Ammon's horn (tissue), 1 donor: ENCODE measurements around the gene ST6GALNAC5.
"Not testable (repeated sequence)": the region's sequence is repeated elsewhere in the genome, so short reads cannot be mapped to it uniquely, and the experiment has no call there.

Experiments
- DNase-seq: peaks from one replicate; pipeline ENCODE4 v3.0.0-alpha.2; 2016; ENCODE audit warnings: low spot score

Gene ST6GALNAC5

GRCh38 chr1:76867342-76868130 lies at the start of gene ST6GALNAC5:
ST6GALNAC5 (plus strand) TSS chr1:76867480.
- DNase-seq = peak; percentile 62

- DNase-seq = no peak
These were observed 47.3 kb upstream of the ST6GALNAC5 start for GRCh38 chr1:76820028-76820427.

GRCh38 chr1:76822961-76823360 lies 44.3 kb upstream of the ST6GALNAC5 start:
- not testable (repeated sequence) for DNase-seq

GRCh38 chr1:76824106-76824505 lies 43.2 kb upstream of the ST6GALNAC5 start:
- no peak for DNase-seq

- DNase-seq = no peak
These were observed 41.0 kb upstream of the ST6GALNAC5 start for GRCh38 chr1:76826072-76826845.

GRCh38 chr1:76827066-76827465 lies 40.2 kb upstream of the ST6GALNAC5 start:
- no peak for DNase-seq

GRCh38 chr1:76830373-76830772 lies 36.9 kb upstream of the ST6GALNAC5 start:
- no peak for DNase-seq

GRCh38 chr1:76832521-76832920 lies 34.8 kb upstream of the ST6GALNAC5 start:
- DNase-seq = no peak

- no peak for DNase-seq
These were observed 34.1 kb upstream of the ST6GALNAC5 start for GRCh38 chr1:76833151-76833550.

GRCh38 chr1:76833856-76834255 lies 33.4 kb upstream of the ST6GALNAC5 start:
- no peak for DNase-seq

GRCh38 chr1:76835203-76835602 lies 32.1 kb upstream of the ST6GALNAC5 start:
- DNase-seq = no peak

GRCh38 chr1:76840278-76840677 lies 27.0 kb upstream of the ST6GALNAC5 start:
- no peak for DNase-seq

- DNase-seq = no peak
These were observed 25.8 kb upstream of the ST6GALNAC5 start for GRCh38 chr1:76841460-76841859.

- DNase-seq = no peak
These were observed 23.3 kb upstream of the ST6GALNAC5 start for GRCh38 chr1:76843821-76844464.

GRCh38 chr1:76854255-76854654 lies 13.0 kb upstream of the ST6GALNAC5 start:
- no peak for DNase-seq

- DNase-seq = no peak
These were observed 11.2 kb upstream of the ST6GALNAC5 start for GRCh38 chr1:76856104-76856503.

GRCh38 chr1:76857138-76857537 lies 10.1 kb upstream of the ST6GALNAC5 start:
- DNase-seq = no peak

- DNase-seq = no peak
These were observed 9.3 kb upstream of the ST6GALNAC5 start for GRCh38 chr1:76857973-76858372.

GRCh38 chr1:76861149-76861548 lies 6.1 kb upstream of the ST6GALNAC5 start:
- no peak for DNase-seq

- DNase-seq = no peak
These were observed 4.8 kb upstream of the ST6GALNAC5 start for GRCh38 chr1:76862447-76862846.

GRCh38 chr1:76864383-76864782 lies 2.9 kb upstream of the ST6GALNAC5 start:
- DNase-seq = no peak

- no peak for DNase-seq
These were observed 1.5 kb upstream of the ST6GALNAC5 start for GRCh38 chr1:76865696-76866286.
